ENCODE results near the gene CNTNAP5.

GRCh38 chr2:124874676-124875075 lies 849.6 kb downstream of the CNTNAP5 start:
- TF ChIP-seq MAX (IDR thresholded peaks at IDR 0.05; ENCODE audit: low read depth, low read length) (no peak), POLR2A (IDR thresholded peaks at IDR 0.05; ENCODE audit: extremely low read depth, insufficient read length) (no peak), CTCF (IDR thresholded peaks at IDR 0.05; ENCODE audit: low read depth, low read length) (no peak), MYC (IDR thresholded peaks at IDR 0.05; ENCODE audit: low read depth, low read length) (no peak)
